ENCODE measurements around the gene FAM167B. TPM values are rescaled to one million over a fixed set of nuclear protein-coding genes. Genes with fewer than 3 reads are reported as not detected.
A peak's percentile ranks its signal among the peaks of the same experiment; 100 is the strongest.

FAM167B gene
- total RNA-seq, 1 experiment from 2014 or later, result not detected

GRCh38 chr1:32242341-32242851 lies 4.6 kb upstream of the FAM167B start:
- intact Hi-C loops (cut with micrococcal nuclease), result no loop called here
- no peaks in the 10 kb centered on the region for H3K9me3 Mint-ChIP-seq (ENCODE audit: unreplicated experiment)
- ChIA-PET POLR2A (interaction anchor here (0.6 kb wide), 2 partner anchors 36 to 52 kb away, joined by 3 read pairs; no protein-coding TSS in a partner anchor), CTCF (interaction anchor here (0.5 to 0.6 kb wide), 3 partner anchors 27 to 109 kb away, joined by 3 to 9 read pairs (median 4); no protein-coding TSS in a partner anchor)
- no peak for TF ChIP-seq CTCF (IDR thresholded peaks at IDR 0.05; ENCODE audit: unreplicated experiment)
- no peak overlapping the region for H3K27ac Mint-ChIP-seq (ENCODE audit: low read depth, unreplicated experiment)
- H3K4me3 Mint-ChIP-seq (ENCODE audit: unreplicated experiment), result no peak overlapping the region
- no peaks in the 10 kb centered on the region for H3K36me3 Mint-ChIP-seq (ENCODE audit: insufficient read depth, unreplicated experiment)
- no peaks in the 10 kb centered on the region for H3K27me3 Mint-ChIP-seq (ENCODE audit: insufficient read depth, unreplicated experiment)
- H3K4me1 Mint-ChIP-seq (ENCODE audit: insufficient read depth, unreplicated experiment), result peaks cover 9% of the 10 kb centered on the region
- BruUV-seq (replicated peaks), result no TSS peak
- DNase-seq (ENCODE audit: unreplicated experiment), result no peak

- BruUV-seq (replicated peaks), result no TSS peak
- H3K4me1 Mint-ChIP-seq (ENCODE audit: insufficient read depth, unreplicated experiment), result peaks cover 7% of the 10 kb centered on the region
- no peak overlapping the region for H3K4me3 Mint-ChIP-seq (ENCODE audit: unreplicated experiment)
- CTCF ChIA-PET, result interaction anchor here (0.6 to 1.0 kb wide), 4 partner anchors 12 to 848 kb away, joined by 3 to 4 read pairs (median 4); no protein-coding TSS in a partner anchor
- no peak overlapping the region for H3K27ac Mint-ChIP-seq (ENCODE audit: low read depth, unreplicated experiment)
- no peaks in the 10 kb centered on the region for H3K36me3 Mint-ChIP-seq (ENCODE audit: insufficient read depth, unreplicated experiment)
- no peaks in the 10 kb centered on the region for H3K27me3 Mint-ChIP-seq (ENCODE audit: insufficient read depth, unreplicated experiment)
- POLR2A ChIA-PET, result no interaction called here
- no peaks in the 10 kb centered on the region for H3K9me3 Mint-ChIP-seq (ENCODE audit: unreplicated experiment)
- no peak for TF ChIP-seq CTCF (IDR thresholded peaks at IDR 0.05; ENCODE audit: unreplicated experiment)
- intact Hi-C loops (cut with micrococcal nuclease), result no loop called here
- DNase-seq (ENCODE audit: unreplicated experiment), result no peak
These were observed 430 bp downstream of the FAM167B start for GRCh38 chr1:32247452-32247851.

GRCh38 chr1:32247983-32248889 lies 1.2 kb downstream of the FAM167B start:
- Mint-ChIP-seq H3K4me1 (ENCODE audit: insufficient read depth, unreplicated experiment) (peaks cover 7% of the 10 kb centered on the region), H3K27me3 (ENCODE audit: insufficient read depth, unreplicated experiment) (no peaks in the 10 kb centered on the region), H3K36me3 (ENCODE audit: insufficient read depth, unreplicated experiment) (no peaks in the 10 kb centered on the region), H3K9me3 (ENCODE audit: unreplicated experiment) (no peaks in the 10 kb centered on the region), H3K27ac (ENCODE audit: low read depth, unreplicated experiment) (no peak overlapping the region), H3K4me3 (ENCODE audit: unreplicated experiment) (no peak overlapping the region)
- intact Hi-C loops (cut with micrococcal nuclease), result no loop called here
- TF ChIP-seq CTCF (IDR thresholded peaks at IDR 0.05; ENCODE audit: unreplicated experiment), result peak; percentile 77
- DNase-seq (ENCODE audit: unreplicated experiment), result peak; percentile 69
- CTCF ChIA-PET, result interaction anchor here (0.7 to 2.6 kb wide), 8 partner anchors 10 to 62 kb away, joined by 3 to 14 read pairs (median 4); no protein-coding TSS in a partner anchor
- no TSS peak for BruUV-seq (replicated peaks)
- POLR2A ChIA-PET, result interaction anchor here (0.7 kb wide), 1 partner anchor 46 kb away, joined by 4 read pairs; no protein-coding TSS in a partner anchor

GRCh38 chr1:32249831-32250525 lies 3.0 kb downstream of the FAM167B start:
- Mint-ChIP-seq H3K4me3 (ENCODE audit: unreplicated experiment) (no peak overlapping the region), H3K27me3 (ENCODE audit: insufficient read depth, unreplicated experiment) (no peaks in the 10 kb centered on the region), H3K27ac (ENCODE audit: low read depth, unreplicated experiment) (no peak overlapping the region), H3K4me1 (ENCODE audit: insufficient read depth, unreplicated experiment) (peaks cover 7% of the 10 kb centered on the region), H3K36me3 (ENCODE audit: insufficient read depth, unreplicated experiment) (no peaks in the 10 kb centered on the region), H3K9me3 (ENCODE audit: unreplicated experiment) (no peaks in the 10 kb centered on the region)
- ChIA-PET POLR2A (no interaction called here), CTCF (interaction anchor here (0.6 to 2.6 kb wide), 4 partner anchors 10 to 34 kb away, joined by 4 to 14 read pairs (median 7); no protein-coding TSS in a partner anchor)
- intact Hi-C loops (cut with micrococcal nuclease), result no loop called here
- DNase-seq (ENCODE audit: unreplicated experiment), result no peak
- TF ChIP-seq CTCF (IDR thresholded peaks at IDR 0.05; ENCODE audit: unreplicated experiment), result no peak
- no TSS peak for BruUV-seq (replicated peaks)

Data from MCF 10A (cell line).